GM21528 (cell line): ENCODE results near the gene ZFYVE28.

Source experiments
- ATAC-seq: cut with Tn5 transposase; IDR thresholded peaks from one replicate; pipeline ENCODE4 v1.9.1; 2021; ENCODE audit warnings: mild to moderate bottlenecking, moderate library complexity; ENCODE audit not compliant: unreplicated experiment, low FRiP score

Gene ZFYVE28

GRCh38 chr4:2412885-2413716 is 5.3 kb downstream of the ZFYVE28 start:
- ATAC-seq, result peak; percentile 59

- peak; percentile 30 for ATAC-seq
These were observed 5.9 kb downstream of the ZFYVE28 start for GRCh38 chr4:2412534-2412884.

GRCh38 chr4:2411786-2412510 is 6.5 kb downstream of the ZFYVE28 start:
- no peak for ATAC-seq

GRCh38 chr4:2409381-2409783 is 9.1 kb downstream of the ZFYVE28 start:
- ATAC-seq, result no peak

- no peak for ATAC-seq
These were observed 9.5 kb downstream of the ZFYVE28 start for GRCh38 chr4:2408976-2409375.

- ATAC-seq, result no peak
These were observed 10.0 kb downstream of the ZFYVE28 start for GRCh38 chr4:2408401-2408958.

- no peak for ATAC-seq
These were observed 10.5 kb downstream of the ZFYVE28 start for GRCh38 chr4:2407991-2408342.

GRCh38 chr4:2406920-2407319 is 11.5 kb downstream of the ZFYVE28 start:
- no peak for ATAC-seq

- ATAC-seq, result no peak
These were observed 12.0 kb downstream of the ZFYVE28 start for GRCh38 chr4:2406406-2406805.

- no peak for ATAC-seq
These were observed 15.5 kb downstream of the ZFYVE28 start for GRCh38 chr4:2402941-2403340.

- no peak for ATAC-seq
These were observed 16.2 kb downstream of the ZFYVE28 start for GRCh38 chr4:2402048-2402842.

- ATAC-seq, result no peak
These were observed 16.8 kb downstream of the ZFYVE28 start for GRCh38 chr4:2401610-2401983.

- ATAC-seq, result no peak
These were observed 17.4 kb downstream of the ZFYVE28 start for GRCh38 chr4:2400841-2401609.

- ATAC-seq, result no peak
These were observed 18.7 kb downstream of the ZFYVE28 start for GRCh38 chr4:2399631-2400190.

- ATAC-seq, result no peak
These were observed 19.2 kb downstream of the ZFYVE28 start for GRCh38 chr4:2399216-2399615.

- ATAC-seq, result no peak
These were observed 20.7 kb downstream of the ZFYVE28 start for GRCh38 chr4:2397596-2398379.

- no peak for ATAC-seq
These were observed 21.6 kb downstream of the ZFYVE28 start for GRCh38 chr4:2396781-2397368.

GRCh38 chr4:2395584-2395983 is 22.9 kb downstream of the ZFYVE28 start:
- no peak for ATAC-seq

- no peak for ATAC-seq
These were observed 23.4 kb downstream of the ZFYVE28 start for GRCh38 chr4:2395038-2395437.
